A172 (cell line): Measurements from ENCODE around the gene PPFIA1. TPM values are rescaled to one million over a fixed set of nuclear protein-coding genes. Genes with fewer than 3 reads are reported as not detected.
"Not testable (repeated sequence)": the region's sequence is repeated elsewhere in the genome, so short reads cannot be mapped to it uniquely, and the experiment has no call there.

ENCODE experiments used
- DNase-seq: peaks from one replicate; pipeline ENCODE4 v3.0.0-alpha.2; 2015; ENCODE audit warnings: low spot score
- total RNA-seq: library from RNA; depleted of rRNA; stranded (reverse); fragments of >200 nt; shearing (Covaris generic); gene quantifications from 2 replicates; pipeline ENCODE4 v1.2.3, GENCODE V29; 2014

PPFIA1 gene
- total RNA-seq, 1 experiment from 2014 or later = 65.9 TPM

DNA sequence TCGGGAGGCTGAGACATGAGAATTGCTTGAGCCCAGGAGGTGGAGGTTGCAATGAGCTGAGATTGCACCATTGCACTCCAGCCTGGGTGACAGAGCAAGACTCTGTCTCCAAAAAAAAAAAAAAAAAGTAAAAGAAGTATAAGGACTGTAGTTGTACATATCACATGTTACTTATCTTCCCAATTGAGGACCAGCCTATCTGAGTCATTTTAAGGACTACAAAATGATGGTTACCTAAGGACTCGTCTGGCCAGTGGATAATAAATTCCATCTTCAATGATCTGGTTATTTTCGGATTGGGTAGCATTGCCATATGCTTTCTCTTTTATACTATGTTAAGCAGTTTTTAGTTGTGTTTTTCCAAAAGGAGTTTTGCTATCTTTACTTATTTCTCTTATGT lies 55.3 kb downstream of the PPFIA1 start:
- no peak for DNase-seq

DNA sequence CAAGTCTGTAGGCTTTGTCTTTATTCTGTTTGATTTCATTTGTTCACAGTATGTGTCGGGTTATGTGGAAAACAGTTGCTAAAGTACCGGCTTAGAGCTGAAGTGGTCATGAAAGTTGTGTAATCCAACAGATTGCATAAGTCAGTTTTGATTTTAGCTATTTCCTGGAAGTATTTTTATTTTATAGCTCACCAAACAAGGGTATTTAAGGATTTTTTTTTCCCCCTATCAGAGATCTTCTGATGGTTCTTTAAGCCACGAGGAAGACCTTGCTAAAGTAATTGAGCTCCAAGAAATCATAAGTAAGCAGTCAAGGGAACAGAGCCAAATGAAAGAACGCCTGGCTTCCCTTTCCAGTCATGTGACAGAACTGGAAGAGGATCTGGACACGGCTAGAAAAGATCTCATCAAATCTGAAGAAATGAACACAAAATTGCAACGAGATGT lies 55.9 kb downstream of the PPFIA1 start:
- DNase-seq = no peak

DNA sequence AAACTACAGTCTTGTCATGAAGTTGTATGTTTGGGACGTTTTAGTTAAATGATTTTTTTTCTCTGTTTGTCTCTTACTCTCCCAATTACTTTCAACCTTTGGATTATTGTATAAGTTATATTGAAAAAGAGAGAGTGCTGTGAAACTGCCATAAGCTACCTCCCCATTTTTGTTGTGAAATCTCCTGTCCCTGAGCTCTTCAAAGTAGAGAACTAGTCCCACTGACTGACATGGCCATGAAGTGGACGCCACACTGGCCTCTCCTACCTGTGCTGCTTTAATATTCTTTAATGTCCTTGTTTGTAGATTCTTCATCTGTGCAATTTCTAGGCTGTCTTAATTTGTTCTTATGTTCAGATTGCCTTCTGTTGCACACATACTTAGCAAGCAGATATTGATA lies 56.3 kb downstream of the PPFIA1 start:
- no peak for DNase-seq

- DNase-seq = no peak
Measured at GRCh38 chr11:70327717-70328116, 57.2 kb downstream of the PPFIA1 start.

GRCh38 chr11:70328556-70328955 lies 58.1 kb downstream of the PPFIA1 start:
- no peak for DNase-seq

DNA sequence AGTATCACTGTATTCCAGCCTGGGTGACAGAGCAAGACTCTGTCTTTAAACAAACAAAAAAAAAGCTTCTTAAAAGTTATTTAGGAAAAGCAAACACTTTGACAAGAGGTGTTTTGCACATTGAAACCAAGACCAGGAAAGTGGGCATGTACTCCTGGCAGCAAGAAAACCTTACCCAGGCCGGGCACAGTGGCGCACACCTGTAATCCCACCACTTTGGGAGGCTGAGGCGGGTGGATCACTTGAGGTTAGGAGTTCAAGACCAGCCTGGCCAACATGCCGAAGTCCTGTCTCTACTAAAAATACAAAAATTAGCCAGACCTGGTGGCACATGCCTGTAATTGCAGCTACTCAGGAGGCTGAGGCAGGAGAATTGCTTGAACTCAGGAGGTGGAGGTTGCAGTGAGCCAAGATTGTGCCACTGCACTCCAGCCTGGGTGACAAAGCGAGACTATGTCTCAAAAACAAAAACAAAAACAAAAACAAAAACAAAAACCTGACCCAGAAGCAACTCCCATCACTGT lies 60.9 kb downstream of the PPFIA1 start:
- not testable (repeated sequence) for DNase-seq

GRCh38 chr11:70331901-70332300 lies 61.4 kb downstream of the PPFIA1 start:
- DNase-seq = no peak

- no peak for DNase-seq
Measured at GRCh38 chr11:70332567-70332966, 62.1 kb downstream of the PPFIA1 start.

- DNase-seq = no peak
Measured at GRCh38 chr11:70333261-70333660, 62.8 kb downstream of the PPFIA1 start.

GRCh38 chr11:70334351-70334995 lies 64.0 kb downstream of the PPFIA1 start:
- DNase-seq = no peak

GRCh38 chr11:70335511-70335910 lies 65.0 kb downstream of the PPFIA1 start:
- no peak for DNase-seq

- DNase-seq = no peak
Measured at GRCh38 chr11:70338594-70338993, 68.1 kb downstream of the PPFIA1 start.

GRCh38 chr11:70339066-70339465 lies 68.6 kb downstream of the PPFIA1 start:
- no peak for DNase-seq

DNA sequence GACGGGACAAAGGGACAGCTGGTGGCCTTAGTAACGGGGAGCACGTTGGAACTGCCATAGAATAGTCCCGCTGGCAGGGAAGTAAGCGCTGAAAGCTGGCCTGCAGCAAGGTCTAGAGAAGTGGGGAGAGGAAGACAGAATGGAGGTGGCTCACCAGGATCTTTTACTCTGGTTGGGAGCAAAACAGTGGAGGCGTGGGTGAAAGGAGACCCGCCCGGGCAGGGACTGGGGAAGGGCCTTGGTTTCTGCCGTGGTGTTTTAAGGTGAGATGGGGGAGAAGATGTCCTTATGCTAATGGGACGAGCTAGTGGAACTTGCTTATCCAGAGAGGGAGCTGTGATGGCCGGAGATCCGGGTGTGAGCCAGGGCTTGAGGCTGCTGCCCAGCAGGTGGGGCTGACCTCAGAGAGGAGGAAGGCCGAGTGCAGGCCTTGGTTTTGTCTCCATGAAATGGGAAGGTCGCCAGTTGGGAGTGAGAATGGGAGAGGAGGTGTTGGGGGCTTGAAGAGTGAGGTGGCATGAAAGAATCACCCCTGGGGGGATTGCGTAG lies 71.5 kb downstream of the PPFIA1 start:
- DNase-seq = no peak

DNA sequence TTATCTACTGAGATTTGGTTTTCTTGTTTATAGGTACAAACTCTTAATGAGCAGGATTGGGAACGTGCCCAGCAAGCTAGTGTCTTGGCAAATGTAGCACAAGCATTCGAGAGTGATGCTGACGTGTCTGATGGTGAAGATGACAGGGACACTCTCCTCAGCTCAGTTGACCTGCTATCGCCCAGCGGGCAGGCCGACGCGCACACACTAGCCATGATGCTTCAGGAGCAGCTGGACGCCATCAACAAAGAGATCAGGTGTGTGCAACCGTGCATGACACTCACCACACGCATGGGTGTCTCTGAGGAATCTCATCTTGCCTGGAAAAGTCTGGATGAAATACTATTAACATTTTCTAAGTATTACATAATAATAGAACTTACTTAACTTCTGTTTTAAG lies 73.1 kb downstream of the PPFIA1 start:
- DNase-seq = no peak

- no peak for DNase-seq
Measured at GRCh38 chr11:70348191-70348590, 77.7 kb downstream of the PPFIA1 start.

- no peak for DNase-seq
Measured at GRCh38 chr11:70348608-70349007, 78.1 kb downstream of the PPFIA1 start.

GRCh38 chr11:70351646-70352045 lies 81.2 kb downstream of the PPFIA1 start:
- DNase-seq = no peak

DNA sequence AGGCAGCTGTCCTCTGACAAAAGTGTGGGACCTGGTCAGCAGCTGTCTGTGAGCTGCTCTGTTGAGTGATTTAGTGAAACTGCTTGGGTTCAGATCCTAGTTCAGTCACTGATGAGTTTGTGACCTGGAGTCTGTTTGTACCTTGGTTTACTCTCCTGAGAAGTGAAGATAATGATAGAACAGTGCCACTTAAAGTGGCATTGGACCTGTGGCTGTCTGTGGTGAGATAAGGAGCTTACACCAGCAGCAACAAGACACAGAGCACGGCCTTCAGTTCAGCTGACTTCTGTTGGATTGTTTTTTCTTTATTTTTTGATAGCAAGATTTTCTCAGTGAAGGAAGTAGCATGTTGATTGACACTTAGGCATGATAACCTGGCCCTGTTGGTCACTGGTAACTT lies 81.6 kb downstream of the PPFIA1 start:
- DNase-seq = no peak

- no peak for DNase-seq
Measured at GRCh38 chr11:70352601-70353000, 82.1 kb downstream of the PPFIA1 start.

DNA sequence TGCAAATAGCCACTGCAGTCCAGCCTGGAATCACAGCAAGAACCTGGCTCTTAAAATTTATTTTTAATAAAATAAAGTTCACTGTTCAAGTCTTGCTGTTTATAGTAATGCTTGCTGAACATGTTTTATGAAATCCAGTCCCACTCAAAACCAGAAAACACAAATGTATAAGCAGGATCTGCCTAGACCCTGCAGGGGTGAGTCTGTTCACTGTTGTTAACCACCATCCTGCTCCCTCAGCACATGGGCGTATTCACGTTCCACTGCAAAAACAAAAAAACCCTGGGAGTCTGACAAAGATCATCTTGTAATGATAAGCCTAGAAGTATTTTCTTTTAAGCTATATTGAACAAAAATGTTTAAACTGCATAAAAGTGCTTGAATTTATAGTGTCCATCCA lies 82.8 kb downstream of the PPFIA1 start:
- DNase-seq = no peak

DNA sequence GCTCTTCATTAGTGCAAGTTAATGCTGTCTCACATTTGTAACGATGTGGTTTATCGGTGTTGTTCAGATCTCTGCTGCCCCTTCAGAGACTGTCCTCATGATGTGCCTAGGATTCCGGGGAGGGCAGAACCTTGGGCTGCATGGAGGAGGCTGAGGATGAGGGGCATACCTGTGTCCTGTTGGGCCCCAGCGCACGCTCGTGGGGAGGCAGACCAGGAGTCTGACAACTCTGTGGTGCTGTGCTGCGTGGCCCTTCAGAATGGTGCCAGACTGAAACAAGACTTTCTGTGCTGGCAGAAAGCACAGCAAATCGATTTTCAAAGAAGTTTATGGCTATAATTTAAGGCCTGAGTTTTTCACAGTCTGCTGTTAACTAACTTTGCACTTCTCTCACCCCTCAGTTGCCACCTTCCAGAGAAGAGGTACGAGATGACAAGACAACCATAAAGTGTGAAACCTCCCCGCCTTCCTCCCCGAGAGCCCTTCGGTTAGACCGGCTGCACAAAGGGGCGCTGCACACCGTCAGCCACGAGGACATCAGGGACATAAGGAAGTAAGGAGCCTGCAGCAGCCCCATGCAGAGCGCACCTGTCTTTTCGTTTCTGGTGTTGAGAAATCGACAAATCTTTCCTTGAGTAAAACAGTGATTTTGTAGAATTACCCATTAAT lies 83.5 kb downstream of the PPFIA1 start:
- DNase-seq = no peak

- no peak for DNase-seq
Measured at GRCh38 chr11:70354629-70355028, 84.1 kb downstream of the PPFIA1 start.
